Right renal pelvis (tissue), 4 donors: Measurements from ENCODE around the gene KDM7A. TPM values are rescaled to one million over a fixed set of nuclear protein-coding genes. Genes with fewer than 3 reads are reported as not detected.
"Not testable (repeated sequence)": the region's sequence is repeated elsewhere in the genome, so short reads cannot be mapped to it uniquely, and the experiment has no call there.

Experiments used
- DNase-seq, 4 donors: peaks; one replicate each; pipeline ENCODE4 v3.0.0-alpha.2; 2013; ENCODE audit warnings: low read depth in 4 of 4, low spot score in 3 of 4, missing footprints in 1 of 4
- polyA plus RNA-seq, 4 donors: library from polyadenylated mRNA; unstranded; fragments of 120-200 nt; gene quantifications; one replicate each; pipeline ENCODE4 v1.2.1, GENCODE V29; 2013; ENCODE audit not compliant: insufficient read length in 4 of 4

Gene KDM7A
- polyA plus RNA-seq, 4 donors, result 11.7 to 15.4 (median 12.8) TPM

DNA sequence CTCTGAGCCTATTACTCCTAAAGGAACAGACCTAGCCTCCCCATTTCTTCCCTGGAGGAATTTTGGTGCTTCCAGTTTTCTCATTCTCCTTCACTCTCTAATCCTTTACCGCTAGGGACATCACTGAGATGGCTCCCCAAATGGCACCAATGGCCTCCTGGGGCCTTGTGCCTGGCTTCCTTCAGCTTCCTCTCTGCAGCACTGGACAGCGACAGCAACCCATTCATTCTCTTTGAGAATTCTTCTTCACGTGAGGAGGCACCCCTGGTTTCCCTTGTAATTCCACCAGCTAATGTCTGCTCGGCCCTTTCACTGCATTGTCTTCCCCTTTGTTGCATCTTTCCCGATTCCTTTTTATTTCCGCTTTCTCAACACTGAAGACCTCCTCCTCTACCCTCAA is 24.6 kb upstream of the KDM7A start:
- DNase-seq, result no peak

DNA sequence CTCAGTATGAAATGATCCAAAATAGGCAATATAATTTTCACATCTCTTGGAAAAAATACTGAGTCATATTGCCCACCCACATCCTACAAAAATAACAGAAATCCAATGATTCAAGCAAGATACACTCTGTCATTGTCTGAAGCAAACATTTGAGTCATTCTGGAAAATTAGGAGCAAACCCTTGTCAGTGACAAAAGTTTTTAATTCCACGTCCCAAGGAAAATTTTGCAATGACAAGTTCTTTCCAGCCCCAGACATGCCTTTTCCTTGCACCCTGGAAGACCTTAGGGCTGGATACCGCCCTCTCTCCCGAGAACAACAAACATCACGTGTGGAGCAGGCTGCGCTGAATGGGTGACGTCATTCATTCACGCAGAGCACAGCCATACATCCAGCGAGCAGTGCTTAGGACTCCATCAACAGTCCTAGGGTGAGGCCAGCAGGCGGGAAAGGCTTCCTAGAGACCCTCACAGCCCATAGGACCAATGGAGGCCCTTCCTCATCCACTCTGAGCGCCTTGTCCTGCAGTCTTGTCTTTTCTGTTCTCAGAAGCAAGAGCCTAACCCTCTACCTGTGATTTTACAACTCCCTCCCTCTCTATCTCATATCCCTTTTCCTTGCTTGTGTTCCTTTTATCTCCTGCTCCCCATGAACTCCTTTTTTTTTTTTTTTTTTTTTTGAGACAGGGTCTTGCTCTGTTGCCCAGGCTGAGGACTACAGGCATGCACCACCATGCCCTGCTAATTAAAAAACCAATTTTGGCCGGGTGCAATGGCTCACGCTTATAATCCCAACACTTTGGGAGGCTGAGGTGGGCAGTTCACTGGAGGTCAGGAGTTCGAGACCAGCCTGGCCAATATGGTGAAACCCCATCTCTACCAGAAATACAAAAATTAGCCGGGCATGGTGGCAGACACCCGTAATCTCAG is 23.5 kb upstream of the KDM7A start:
- DNase-seq, result no peak

DNA sequence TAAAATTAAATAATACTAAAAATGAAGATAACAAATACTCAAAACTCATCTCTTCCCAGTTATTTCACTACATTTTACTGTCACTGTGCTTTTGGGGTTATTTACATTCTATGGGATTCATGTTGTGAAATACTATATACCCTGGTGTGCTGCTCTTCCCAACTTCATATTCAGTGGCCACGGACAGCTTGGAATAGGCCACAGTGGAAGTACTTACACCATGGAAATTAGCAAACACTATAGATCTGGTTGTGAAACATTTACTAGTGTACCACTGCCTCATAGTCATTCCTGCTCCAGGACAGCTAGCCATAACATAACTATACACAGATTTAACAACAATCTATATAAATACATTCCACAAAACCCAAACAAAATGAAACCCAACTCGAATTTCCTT is 21.2 kb upstream of the KDM7A start:
- DNase-seq, result no peak

DNA sequence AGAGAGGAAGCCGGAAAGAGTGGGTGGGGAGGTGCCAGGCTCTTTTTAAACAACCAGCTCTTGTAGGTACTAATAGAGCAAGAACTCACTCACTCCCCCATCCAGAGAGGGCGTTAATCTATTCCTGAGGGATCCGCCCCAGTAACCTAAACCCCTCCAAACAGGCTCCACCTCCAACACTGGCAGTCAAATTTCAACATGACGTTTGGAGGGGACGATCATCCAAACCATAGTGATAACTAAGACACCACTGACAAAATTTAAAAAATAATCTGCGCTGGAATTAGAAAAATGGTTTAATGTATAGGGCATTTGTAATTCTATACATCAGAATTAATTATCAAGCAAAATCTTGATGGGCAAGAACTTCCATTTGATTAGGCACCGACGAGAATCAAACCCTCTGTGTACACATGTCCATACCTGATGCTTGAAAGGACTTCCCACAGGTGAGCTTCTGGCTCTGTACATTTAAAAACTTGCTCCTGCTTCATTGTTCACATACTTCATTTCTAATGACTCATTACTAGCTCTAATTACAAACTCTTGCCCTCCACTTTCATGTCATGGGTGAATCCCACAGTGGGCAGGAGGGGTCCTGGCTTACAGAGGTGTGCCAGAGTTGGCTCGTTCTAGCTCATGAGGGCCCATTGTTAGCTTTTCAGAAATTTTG is 20.6 kb upstream of the KDM7A start:
- no peak for DNase-seq

DNA sequence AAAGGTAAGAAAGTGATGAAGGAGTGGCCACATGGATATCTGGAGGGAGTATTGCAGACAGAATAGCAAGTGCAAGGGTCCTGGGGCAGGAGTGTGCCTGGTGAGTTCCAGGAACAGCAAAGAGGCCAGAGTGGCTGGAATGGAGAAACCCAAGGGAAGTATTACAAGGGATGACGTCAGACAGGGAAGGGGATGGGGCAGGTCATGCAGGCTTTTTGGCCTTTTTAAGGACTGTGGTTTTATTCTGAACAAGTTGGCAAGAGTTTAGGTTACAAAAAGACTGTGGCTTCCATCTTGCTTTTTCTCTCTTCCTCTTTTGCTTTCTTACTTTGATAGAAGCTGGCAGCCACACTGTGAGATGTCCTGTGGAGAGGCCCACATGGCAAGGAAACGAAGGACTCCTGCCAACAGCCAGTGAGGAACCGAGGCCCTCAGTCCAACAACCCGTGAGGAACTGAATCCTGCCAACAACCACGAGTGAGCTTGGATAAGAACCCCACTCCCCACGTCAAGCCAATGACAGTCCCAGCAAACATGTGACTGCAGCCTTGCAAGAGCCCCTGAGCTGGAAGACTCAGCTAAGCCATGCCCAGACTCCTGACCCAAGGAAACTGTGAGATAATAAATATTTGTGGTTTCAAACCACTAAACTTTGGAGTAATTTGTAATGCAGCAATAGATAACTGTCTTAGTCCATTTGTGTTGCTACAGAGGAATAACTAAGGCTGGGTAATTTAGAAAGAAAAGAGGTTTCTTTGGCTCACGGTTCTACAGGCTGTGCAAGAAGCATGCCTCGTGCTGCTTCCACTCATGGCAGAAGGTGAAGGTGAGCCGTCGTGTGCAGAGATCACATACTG is 19.8 kb upstream of the KDM7A start:
- no peak for DNase-seq

DNA sequence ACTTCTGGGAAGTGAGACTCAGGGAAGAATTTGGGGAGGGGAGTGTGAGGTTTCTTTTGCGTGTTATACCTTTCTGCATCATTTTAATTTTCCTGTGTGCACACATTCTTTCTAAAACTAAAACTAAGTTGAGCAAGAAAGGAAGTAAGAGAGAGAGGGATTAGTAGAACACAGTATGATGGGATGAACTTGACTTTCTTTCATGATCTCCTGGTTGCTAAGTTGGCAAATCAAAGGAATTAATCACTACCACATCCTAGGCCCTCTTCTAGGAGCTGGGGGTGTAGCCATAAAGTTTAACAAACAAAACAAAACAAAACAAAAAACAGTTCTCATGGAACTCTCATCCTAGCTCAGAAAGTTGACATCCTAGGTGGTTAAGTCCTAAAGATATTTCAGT is 19.1 kb upstream of the KDM7A start:
- DNase-seq, result no peak

DNA sequence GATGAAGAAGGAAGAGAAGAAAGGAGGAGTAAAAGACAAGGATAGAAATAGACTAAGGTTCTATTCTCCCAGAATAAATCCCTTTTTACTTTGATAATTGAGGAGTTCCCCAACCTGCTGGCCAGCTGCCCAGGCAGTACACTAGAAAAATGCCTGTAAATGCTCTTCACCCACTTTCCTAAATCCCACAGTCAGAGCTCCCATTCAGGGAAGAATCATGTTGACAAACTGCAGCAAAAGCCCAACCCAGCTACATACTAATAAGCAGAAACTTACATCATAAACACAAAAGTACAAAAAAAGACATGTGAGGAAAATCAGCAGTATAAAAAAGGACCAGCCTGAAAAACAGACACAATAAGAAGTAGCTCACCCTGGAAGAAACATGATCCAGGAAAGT is 15.8 kb upstream of the KDM7A start:
- no peak for DNase-seq

DNA sequence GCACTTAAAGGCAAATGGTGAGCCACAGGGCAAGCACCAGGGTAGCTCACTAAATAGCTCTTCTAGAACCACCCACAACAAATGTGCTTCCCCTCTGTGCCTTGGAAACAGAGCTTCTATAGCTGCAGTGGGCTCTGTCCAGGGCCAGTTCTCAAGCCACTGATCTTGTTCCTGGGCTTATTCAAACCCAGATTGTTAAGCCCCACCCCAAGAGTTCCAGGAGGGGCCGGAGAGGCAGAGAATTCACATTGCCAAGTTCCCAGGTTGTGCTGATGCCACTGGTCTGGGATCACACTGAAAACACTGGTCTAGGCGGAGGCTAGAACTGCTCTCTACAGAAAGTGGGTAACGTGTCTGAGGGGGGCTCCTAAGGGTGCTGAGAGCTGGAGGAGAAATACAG is 15.4 kb upstream of the KDM7A start:
- DNase-seq, result no peak

DNA sequence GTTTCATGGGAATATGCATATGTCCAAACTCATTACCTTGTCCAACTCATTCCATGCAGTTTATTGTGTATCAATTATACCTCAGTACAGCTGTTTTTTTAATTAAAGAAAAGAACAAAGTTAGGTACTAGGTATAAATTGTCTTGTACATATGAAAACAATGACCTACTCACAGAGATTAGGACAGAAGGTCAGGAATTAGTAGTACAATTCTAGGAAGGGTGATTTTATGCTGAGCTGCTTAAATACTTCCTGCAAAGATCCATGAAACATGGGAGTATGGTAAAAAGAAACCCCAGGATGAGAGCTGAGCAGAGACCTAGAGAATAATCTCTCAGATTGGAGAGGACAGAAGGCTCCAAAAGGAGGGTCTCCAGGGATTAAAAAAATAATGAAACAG is 13.8 kb upstream of the KDM7A start:
- no peak for DNase-seq

DNA sequence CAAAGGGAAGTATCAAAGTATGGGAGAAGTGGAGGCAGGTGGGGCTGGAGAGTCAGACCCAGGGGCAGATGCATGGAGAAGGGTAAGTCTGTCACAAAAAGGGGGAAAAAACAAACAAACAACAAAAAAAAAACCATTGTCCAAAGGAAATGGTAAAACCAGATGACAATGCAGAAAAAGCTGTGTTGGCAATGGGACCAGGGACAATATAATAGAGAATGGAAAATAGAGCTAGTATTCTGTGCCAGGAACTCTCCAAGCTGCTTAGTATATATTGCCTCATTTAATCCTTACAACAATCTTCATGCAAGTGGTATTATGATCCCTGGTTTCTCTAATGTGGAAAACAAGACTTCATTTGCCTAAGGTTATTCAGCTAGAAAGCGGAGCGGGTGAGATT is 13.1 kb upstream of the KDM7A start:
- no peak for DNase-seq

DNA sequence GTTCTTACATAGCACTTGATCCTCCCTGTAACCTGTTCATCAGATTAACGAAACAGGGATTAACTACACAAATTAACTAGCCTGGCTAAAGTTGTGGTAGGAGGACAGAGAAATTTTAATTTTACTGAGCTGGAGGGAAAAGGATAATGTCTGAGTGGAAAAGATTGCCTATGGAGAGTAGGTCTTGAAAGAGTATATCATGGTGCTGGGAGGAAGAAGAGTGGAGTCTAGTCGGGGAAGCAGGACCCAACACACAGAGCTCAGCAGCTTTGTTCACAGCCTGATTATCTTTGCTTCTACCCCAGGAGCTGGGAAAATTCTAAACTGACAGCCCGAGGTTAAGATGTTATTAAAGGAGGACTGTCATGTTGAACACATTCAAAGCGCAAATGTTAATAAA is 6.1 kb upstream of the KDM7A start:
- no peak for DNase-seq

DNA sequence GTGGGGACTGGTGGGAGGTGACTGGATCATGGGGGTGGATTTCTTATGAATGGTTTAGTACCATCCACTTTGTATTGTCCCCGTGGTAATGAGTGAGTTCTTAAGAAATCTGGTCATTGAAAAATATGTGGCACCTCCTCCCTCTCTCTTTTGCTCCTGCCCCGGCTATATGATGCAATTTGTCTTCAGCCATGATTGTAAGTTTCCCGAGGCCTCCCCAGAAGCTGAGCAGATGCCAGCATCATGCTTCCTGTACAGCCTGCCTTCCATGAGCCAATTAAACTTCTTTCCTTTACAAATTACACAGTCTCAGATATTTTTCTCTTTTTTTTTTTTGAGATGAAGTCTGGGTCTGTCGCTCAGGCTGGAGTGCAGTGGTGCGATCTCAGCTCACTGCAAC is 2.6 kb upstream of the KDM7A start:
- DNase-seq, result no peak

DNA sequence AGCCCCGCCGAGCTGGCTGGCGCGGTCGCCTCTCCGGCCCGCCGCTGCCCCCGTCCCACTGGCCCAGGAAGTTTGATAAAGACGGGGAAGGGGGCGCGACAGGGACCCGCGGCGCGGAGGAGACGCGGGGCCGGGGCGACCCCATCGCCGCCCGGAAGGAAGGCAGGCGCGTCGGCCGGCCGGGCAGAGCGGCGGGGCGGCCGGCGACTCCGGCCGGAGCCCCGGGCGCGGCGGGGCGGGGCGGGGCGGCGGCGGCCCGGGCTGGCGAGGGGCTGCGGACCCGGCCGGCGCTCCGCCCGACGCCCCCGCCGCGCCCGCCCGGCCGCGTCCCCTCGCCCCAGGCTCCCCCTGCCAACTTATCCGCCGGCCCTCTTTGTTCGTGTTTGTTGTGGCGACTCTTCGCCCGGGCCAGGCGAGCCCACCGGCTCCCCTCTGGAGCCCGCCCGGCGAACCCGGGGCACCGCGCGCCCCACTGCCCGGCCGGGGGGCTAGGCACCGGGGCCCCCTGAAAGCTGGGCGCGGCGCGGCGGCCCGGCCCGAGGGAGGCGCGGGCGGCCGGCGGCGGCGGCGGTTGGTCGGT is 571 bp downstream of the KDM7A start:
- no peak for DNase-seq

DNA sequence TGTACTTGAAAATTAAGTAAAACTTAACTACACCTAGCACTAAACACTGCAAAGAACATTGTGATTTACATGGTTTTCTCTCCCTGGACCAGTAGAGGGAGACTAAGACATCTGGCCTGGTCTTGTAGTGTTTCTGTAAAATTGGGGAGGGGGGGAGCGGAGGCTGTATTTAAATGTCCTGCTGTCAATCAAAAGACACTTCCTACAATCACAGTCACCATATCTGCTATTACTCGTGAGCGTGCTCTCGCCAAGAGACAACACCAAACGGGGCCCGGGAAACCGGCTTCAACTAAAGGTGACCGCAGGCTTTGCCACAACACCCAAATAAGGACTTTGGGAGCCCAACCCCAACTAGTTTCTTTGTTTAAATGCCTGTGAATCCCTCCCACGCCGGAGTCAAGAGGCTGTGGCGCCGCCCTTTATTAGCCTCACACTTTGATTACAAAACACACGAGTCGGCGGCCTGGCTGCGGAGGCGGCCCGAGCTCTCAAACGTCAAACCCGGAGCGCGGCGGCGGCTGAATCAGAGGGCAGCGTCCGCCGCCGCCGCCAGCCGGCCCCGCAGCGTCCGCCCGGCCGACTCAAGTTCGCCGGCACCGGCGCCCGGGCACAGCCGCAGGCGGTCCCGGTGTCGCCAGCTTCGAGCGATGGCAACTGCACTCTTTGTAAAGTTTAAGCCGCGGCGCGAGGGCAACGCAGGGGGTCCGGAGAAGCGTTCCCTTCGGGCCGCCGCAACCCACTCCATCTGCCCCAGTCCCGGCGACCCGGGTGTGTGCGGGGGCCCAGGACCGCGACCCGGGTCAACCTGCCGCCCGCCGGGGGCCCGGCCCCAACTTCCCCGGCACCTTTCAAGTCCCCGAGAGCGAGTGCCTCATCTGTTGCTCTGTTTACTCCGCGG is 1.3 kb downstream of the KDM7A start:
- DNase-seq, result peak; percentile 77 to 89 (median 84)

DNA sequence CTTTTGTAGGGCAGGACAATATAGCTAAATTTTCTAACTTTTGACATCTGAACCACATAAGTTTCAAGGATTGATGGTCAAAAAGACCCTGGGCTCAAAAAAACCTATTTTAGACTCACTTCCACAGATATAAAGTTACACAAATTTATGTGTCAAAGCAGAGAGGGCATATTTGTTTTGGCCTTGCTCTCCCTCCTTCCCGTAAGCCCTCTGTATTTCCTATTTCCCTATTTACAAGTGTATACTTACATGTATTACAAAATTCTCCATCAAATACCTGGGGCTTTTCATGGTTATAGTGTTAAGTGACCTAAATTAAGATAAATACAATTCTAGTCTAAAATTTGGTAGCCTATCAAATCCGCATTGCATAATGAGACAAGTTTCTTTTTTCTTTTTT is 2.6 kb downstream of the KDM7A start:
- DNase-seq, result no peak

DNA sequence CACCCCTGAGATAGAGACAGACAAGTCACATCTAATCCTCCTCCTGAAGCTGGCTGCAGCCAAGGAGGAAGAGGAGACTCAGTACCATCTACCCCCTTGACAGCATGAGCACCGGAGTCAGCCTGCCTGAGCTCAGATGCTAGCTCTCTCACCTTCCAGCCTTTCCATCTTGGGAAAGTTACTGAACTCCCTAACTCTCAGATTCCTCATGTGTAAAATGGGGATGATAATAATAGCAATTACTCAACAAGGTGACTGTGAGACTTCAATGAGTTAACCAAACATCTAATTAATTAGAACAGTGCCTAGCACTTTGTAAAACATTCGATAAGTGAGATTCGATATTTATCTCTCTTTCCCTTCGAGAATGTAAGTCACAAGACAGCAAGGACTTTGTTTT is 6.4 kb downstream of the KDM7A start:
- no peak for DNase-seq

DNA sequence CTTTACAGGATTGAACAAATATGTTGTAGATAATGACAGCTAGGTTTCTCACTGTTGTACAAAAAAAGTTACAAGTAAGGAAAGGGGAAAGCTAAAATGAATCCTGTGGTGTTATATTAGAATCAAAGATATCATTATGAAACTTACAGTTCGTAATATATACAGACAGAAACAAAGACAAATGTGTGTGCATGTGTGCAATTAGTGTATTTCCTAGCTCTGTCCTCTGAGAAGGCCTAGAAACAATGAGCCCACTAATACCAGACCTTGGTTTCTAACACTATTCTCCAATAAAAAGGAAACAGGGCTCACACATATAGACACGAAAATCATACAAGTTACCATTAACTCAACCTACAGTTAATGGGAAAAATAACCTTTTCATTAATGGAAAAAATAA is 8.0 kb downstream of the KDM7A start:
- DNase-seq, result no peak

DNA sequence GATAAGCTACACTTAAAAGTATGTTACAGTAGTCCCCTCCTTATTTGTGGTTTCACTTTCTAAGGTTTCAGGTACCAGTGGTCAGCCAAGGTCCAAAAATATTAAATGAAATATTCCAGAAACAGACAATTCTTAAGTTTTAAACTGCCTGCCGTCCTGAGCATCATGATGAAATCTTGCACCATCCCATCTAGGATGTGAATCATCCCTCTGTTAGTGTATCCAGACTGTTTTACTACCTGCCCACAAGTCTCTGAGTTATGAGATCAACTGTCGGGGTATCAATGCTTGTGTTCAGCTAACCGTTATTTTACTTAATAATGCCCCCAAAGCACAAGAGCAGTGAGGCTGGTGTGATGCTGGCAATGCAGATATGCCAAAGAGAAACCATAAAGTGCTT is 11.4 kb downstream of the KDM7A start:
- no peak for DNase-seq

DNA sequence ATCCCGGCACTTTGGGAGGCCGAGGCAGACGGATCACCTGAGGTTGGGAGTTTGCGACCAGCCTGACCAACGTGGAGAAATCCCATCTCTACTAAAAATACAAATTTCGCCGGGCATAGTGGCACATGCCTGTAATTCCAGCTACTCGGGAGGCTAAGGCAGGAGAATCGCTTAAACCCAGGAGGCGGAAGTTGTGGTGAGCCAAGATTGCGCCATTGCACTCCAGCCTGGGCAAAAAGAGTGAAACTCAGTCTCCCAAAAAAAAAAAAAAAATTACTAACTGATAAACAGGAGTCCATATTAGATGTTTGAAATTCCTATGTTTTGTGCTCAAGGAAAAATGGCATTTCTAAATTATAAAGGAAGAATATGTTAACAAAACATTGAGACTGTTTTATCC is 14.7 kb downstream of the KDM7A start:
- not testable (repeated sequence) for DNase-seq

DNA sequence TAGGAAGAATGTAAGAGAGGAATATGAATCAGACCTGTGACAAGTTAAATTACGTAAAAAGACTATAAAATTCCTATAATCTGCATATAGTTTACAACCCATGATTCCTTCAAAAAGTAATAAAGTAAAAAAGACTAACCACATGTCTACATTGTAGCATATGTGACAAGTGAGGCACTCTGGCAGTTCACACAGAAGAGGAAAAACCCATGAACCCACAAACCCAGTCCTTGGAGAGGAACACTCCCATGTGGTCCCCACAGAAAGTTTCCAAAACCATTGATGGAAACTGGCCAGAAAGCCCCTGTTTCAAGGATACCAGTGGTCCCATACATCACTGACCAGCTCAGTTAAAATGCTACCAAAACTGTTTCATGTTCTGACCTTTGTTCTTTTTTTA is 15.7 kb downstream of the KDM7A start:
- no peak for DNase-seq
